A549 treated with dexamethasone at 1 μM for 4 hours (cell line): Measurements from ENCODE around the gene FAM209A. TPM values are rescaled to one million over a fixed set of nuclear protein-coding genes. Genes with fewer than 3 reads are reported as not detected.

Source experiments
- total RNA-seq: library from RNA; stranded (reverse); fragments of 200-300 nt; extraction: Qiagen RNA extraction; gene quantifications from 5 replicates; pipeline ENCODE4 v1.2.3, GENCODE V29; 2022

Gene FAM209A
- total RNA-seq = 0.33 to 0.65 TPM (median 0.37 TPM) in 5 replicates

GRCh38 chr20:56524444-56524843 lies at the start of gene FAM209A:
TSS of gene FAM209A (plus strand) at chr20:56524744. CDS start at chr20:56524809, 65 bp downstream.

GRCh38 chr20:56532946-56533345 lies 8.4 kb downstream of the FAM209A start, which contains the start of gene FAM209B:
TSS of gene FAM209B (plus strand) at chr20:56533246. CDS start at chr20:56533342, 96 bp downstream.

Other genes starting within 250 kb of the FAM209A start
- 9.8 to 13.1 TPM (median 11.7 TPM) in 5 replicates for gene FAM210B, start 165.8 kb upstream of the FAM209A start, total RNA-seq
- 94.0 to 106 TPM (median 104 TPM) in 5 replicates for gene AURKA, start 132.5 kb upstream of the FAM209A start, total RNA-seq
- gene CSTF1, start 132.1 kb upstream of the FAM209A start, total RNA-seq = 35.4 to 37.5 TPM (median 37.2 TPM) in 5 replicates
- 0.02 to 0.07 TPM (median 0.05 TPM) in 4 of 5 replicates, not detected in the other for gene CASS4, start 112.5 kb upstream of the FAM209A start, total RNA-seq
- gene RTF2, start 56.1 kb upstream of the FAM209A start, total RNA-seq = 83.1 to 93.8 TPM (median 89.0 TPM) in 5 replicates
- 0.17 to 0.48 TPM (median 0.28 TPM) in 5 replicates for gene FAM209B, start 8.5 kb downstream of the FAM209A start, total RNA-seq
- 11.1 to 14.9 TPM (median 12.9 TPM) in 5 replicates for gene TFAP2C, start 104.6 kb downstream of the FAM209A start, total RNA-seq